K562 (cell line): ENCODE data around the gene PPFIA3. TPM values are rescaled to one million over a fixed set of nuclear protein-coding genes. Genes with fewer than 3 reads are reported as not detected.

Source experiments
- AFF4 ChIP-seq: sonication (generic); formaldehyde crosslinking; IDR thresholded peaks from 2 replicates; pipeline ENCODE4 v1.8.0; 2023; ENCODE audit warnings: mild to moderate bottlenecking, missing genetic modification reagents
- BHLHE40 ChIP-seq: IDR thresholded peaks from 2 replicates; pipeline ENCODE4 v1.6.1; 2011; ENCODE audit warnings: low read length, improper control_type of control experiment
- BRF2 ChIP-seq: IDR thresholded peaks from 3 replicates; pipeline ENCODE4 v1.6.1; 2011; ENCODE audit warnings: borderline replicate concordance, mild to moderate bottlenecking; ENCODE audit not compliant: insufficient read length, insufficient read depth
- CAMTA2 ChIP-seq: fragments of 250-450 bp; sonication (Bioruptor Pico); conservative IDR thresholded peaks from 2 replicates; pipeline ENCODE4 v1.5.1; 2022
- ELF2 ChIP-seq: fragments of 250-450 bp; sonication (Bioruptor Pico); IDR thresholded peaks from 2 replicates; pipeline ENCODE4 v1.5.0; 2021; ENCODE audit warnings: mild to moderate bottlenecking
- IRF1 ChIP-seq: sonication (generic); formaldehyde crosslinking; IDR thresholded peaks from 2 replicates; pipeline ENCODE4 v1.8.0; 2022; ENCODE audit warnings: missing genetic modification reagents, mild to moderate bottlenecking, borderline replicate concordance
- L3MBTL2 ChIP-seq: fragments of 450-650 bp; IDR thresholded peaks from 2 replicates; pipeline ENCODE4 v1.6.1; 2016; ENCODE audit warnings: mild to moderate bottlenecking, moderate library complexity
- NKRF ChIP-seq: fragments of 450-650 bp; IDR thresholded peaks from 2 replicates; pipeline ENCODE4 v1.6.1; 2016; ENCODE audit warnings: borderline replicate concordance
- RFX1 ChIP-seq: fragments of 450-650 bp; IDR thresholded peaks from 2 replicates; pipeline ENCODE4 v1.6.1; 2016; ENCODE audit warnings: mild to moderate bottlenecking, moderate library complexity
- TAF1 ChIP-seq: IDR thresholded peaks from 2 replicates; pipeline ENCODE4 v1.6.1; 2011; ENCODE audit warnings: mild to moderate bottlenecking, low read length, moderate library complexity; ENCODE audit not compliant: insufficient read depth, control insufficient read depth, severe bottlenecking; ENCODE audit errors: extremely low read depth
- TAF9B ChIP-seq: fragments of 450-650 bp; IDR thresholded peaks from 2 replicates; pipeline ENCODE4 v1.6.1; 2018; ENCODE audit warnings: mild to moderate bottlenecking; ENCODE audit not compliant: partially characterized antibody
- TBL1XR1 ChIP-seq, 2 experiments: IDR thresholded peaks; 2 replicates each; pipeline ENCODE4 v1.6.1; 2012; ENCODE audit warnings: improper control_type of control experiment in 2 of 2, low read length in 2 of 2, mild to moderate bottlenecking in 1 of 2
- TCF3 ChIP-seq: sonication (generic); formaldehyde crosslinking; IDR thresholded peaks from 2 replicates; pipeline ENCODE4 v1.4.0; 2020; ENCODE audit warnings: mild to moderate bottlenecking, missing genetic modification reagents
- U2AF1 ChIP-seq: fragments of 200-400 bp; formaldehyde crosslinking; optimal IDR thresholded peaks from 2 replicates; pipeline ENCODE3; 2017; ENCODE audit warnings: mild to moderate bottlenecking, low read depth, low read length, moderate library complexity
- ZNF316 ChIP-seq: fragments of 450-650 bp; IDR thresholded peaks from 2 replicates; pipeline ENCODE4 v1.6.1; 2016
- ZNF79 ChIP-seq: fragments of 250-450 bp; sonication (Bioruptor Pico); IDR thresholded peaks from 2 replicates; pipeline ENCODE4 v1.4.0; 2020; ENCODE audit warnings: low read depth, mild to moderate bottlenecking, moderate library complexity
- polyA plus RNA-seq, 8 experiments: library from polyadenylated mRNA; depleted of rRNA in 4 of 8; stranded (reverse) in 5 of 8; unstranded in 3 of 8; fragments of >200 nt; fragmentation: Nextera tagmentation in 2 of 8; fragmentation: Illumina TruSeq in 1 of 8; extraction: Ambion mirVana in 2 of 8; extraction: Trizol in 1 of 8; gene quantifications; 2 replicates each; pipeline versions ENCODE4 v1.2.1 to v1.2.3, GENCODE V29; 2011 to 2014; ENCODE audit warnings: inconsistent platforms in 1 of 8, missing spikeins in 1 of 8
- total RNA-seq, 7 experiments: library from RNA; depleted of rRNA in 6 of 7; stranded (reverse); fragments of >200 nt in 6 of 7; fragmentation: Illumina TruSeq in 2 of 7; extraction: Trizol in 2 of 7; gene quantifications; 2 replicates each; pipeline versions ENCODE4 v1.2.1 to v1.2.3, GENCODE V29; 2011 to 2021; ENCODE audit warnings: low replicate concordance in 1 of 7
- TF ChIP-seq, protein P1 (sequence below): fragments of 450-650 bp; IDR thresholded peaks from 2 replicates; pipeline ENCODE4 v1.6.1; 2016

PPFIA3 gene
- total and polyA plus RNA-seq, 9 of the 15 experiments (the other 6 are each of a cell fraction or from before 2014, with no cell fraction given), result 0.10 to 53.0 (median 17.6) TPM

GRCh38 chr19:49155005-49155819 is 35.9 kb downstream of the PPFIA3 start, which contains the start of gene HRC (continued):
- peak; percentile 65; the same call in 1 of the 2 replicates for TF ChIP-seq NKRF
- peak; percentile 31; the same call in 1 of the 2 replicates for TF ChIP-seq ZNF316
- TF ChIP-seq L3MBTL2, result peak; percentile 33; the same call in 1 of the 2 replicates
- TF ChIP-seq BRF2, result no peak
- TF ChIP-seq TCF3 (CRISPR knock-in tag), result no peak
- TF ChIP-seq CAMTA2 (CRISPR knock-in tag), result no peak
- TF ChIP-seq TAF1, result peak; percentile 62
- TF ChIP-seq IRF1 (CRISPR knock-in tag), result no peak
- peak; percentile 83 for TF ChIP-seq BHLHE40
- peak; percentile 58 for TF ChIP-seq TAF9B
- no peak for TF ChIP-seq ZNF79
- 0 out of 2 replicates have a peak, but pooled peaks have one; percentile 30 for TF ChIP-seq AFF4 (CRISPR knock-in tag)
- no peak for TF ChIP-seq RFX1
- no peak for TF ChIP-seq ELF2 (CRISPR knock-in tag)
- TF ChIP-seq, protein P1, sequence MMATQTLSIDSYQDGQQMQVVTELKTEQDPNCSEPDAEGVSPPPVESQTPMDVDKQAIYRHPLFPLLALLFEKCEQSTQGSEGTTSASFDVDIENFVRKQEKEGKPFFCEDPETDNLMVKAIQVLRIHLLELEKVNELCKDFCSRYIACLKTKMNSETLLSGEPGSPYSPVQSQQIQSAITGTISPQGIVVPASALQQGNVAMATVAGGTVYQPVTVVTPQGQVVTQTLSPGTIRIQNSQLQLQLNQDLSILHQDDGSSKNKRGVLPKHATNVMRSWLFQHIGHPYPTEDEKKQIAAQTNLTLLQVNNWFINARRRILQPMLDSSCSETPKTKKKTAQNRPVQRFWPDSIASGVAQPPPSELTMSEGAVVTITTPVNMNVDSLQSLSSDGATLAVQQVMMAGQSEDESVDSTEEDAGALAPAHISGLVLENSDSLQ, result peak; percentile 12; the same call in 1 of the 2 replicates
- peak in 1 of 2 experiments; percentile 50; a peak in 1 of 4 replicates for TF ChIP-seq TBL1XR1 (IDR thresholded peaks at IDR 0.05; ENCODE audit: low read length in 2 of 2)
- no peak for TF ChIP-seq U2AF1
